HepG2 (cell line): Measurements from ENCODE around the gene IRF7. TPM values are rescaled to one million over a fixed set of nuclear protein-coding genes. Genes with fewer than 3 reads are reported as not detected.

Experiments used
- ATAC-seq: fragments of 200-7000 bp; cut with Tn5 transposase; 3 replicates; pipeline ENCODE4 v1.9.1; 2020; ENCODE audit warnings: mild to moderate bottlenecking, moderate library complexity
- BruUV-seq: library from RNA; stranded (reverse); fragments of 400-500 nt; replicated peaks from 2 replicates; lab custom pipeline; 2021; lab: Mats Ljungman, UMichigan
- CTCF ChIA-PET: fragments of 300-600 bp; formaldehyde crosslinking; extraction: SDS; loops from one replicate; lab custom pipeline; 2021; ENCODE audit warnings: low total read pairs, inconsistent platforms, low intra/inter-chr PET ratio; lab: Yijun Ruan, JAX
- POLR2A ChIA-PET: fragments of 350-600 bp; sonication (Branson Sonifier 250); formaldehyde crosslinking; loops from one replicate; lab custom pipeline; 2020; ENCODE audit warnings: antibody characterized with exemption, inconsistent platforms; lab: Yijun Ruan, JAX
- DNase-seq: peaks from one replicate; pipeline ENCODE4 v3.0.0-alpha.2; 2015; ENCODE audit warnings: low spot score
- FAIRE-seq: peaks from 3 replicates; lab custom pipeline; 2011; peaks lifted over from hg19 to GRCh38; lab: Jason Lieb, UNC
- H2AFZ ChIP-seq: one replicate; pipeline ENCODE4 v1.6.1; 2011; ENCODE audit warnings: low read length, inconsistent platforms
- H3K27ac ChIP-seq: fragments of 300-600 bp; 3 replicates; pipeline ENCODE4 v1.8.0; 2011; ENCODE audit warnings: mixed run types, mild to moderate bottlenecking, mixed read lengths, low read length, inconsistent platforms; ENCODE audit not compliant: insufficient read depth; ENCODE audit errors: extremely low read length
- H3K27me3 ChIP-seq, 2 experiments: fragments of 200-600 bp in 1 of 2; 2 replicates in 1 of 2; 3 replicates in 1 of 2; pipeline versions ENCODE4 v1.6.0 to v1.8.0; 2011; ENCODE audit warnings: low read length in 2 of 2, mild to moderate bottlenecking in 2 of 2, moderate library complexity in 2 of 2, inconsistent platforms in 1 of 2; ENCODE audit not compliant: insufficient read depth in 2 of 2, control insufficient read depth in 1 of 2
- H3K36me3 ChIP-seq, 2 experiments: fragments of 200-600 bp in 1 of 2; replicated peaks in 1 of 2; 2 replicates in 1 of 2; 3 replicates in 1 of 2; pipeline versions ENCODE4 v1.5.1 to v1.8.0; 2011; ENCODE audit warnings: low read length in 2 of 2, inconsistent platforms in 1 of 2; ENCODE audit not compliant: insufficient read depth in 2 of 2, control insufficient read depth in 1 of 2
- H3K4me1 ChIP-seq: 2 replicates; pipeline ENCODE4 v1.5.1; 2012; ENCODE audit warnings: low read length, inconsistent platforms; ENCODE audit not compliant: insufficient read depth
- H3K4me2 ChIP-seq: 2 replicates; pipeline ENCODE4 v1.6.0; 2011; ENCODE audit warnings: low read depth, low read length, inconsistent platforms
- H3K4me3 ChIP-seq, 3 experiments: fragments of 200-600 bp in 1 of 3; sonication (generic), shearing (Covaris generic) in 1 of 3; replicated peaks in 1 of 3; 2 replicates each; pipeline ENCODE4 v1.5.1; 2011 to 2016; ENCODE audit warnings: low read length in 3 of 3, inconsistent platforms in 2 of 3, low read depth in 2 of 3, mild to moderate bottlenecking in 2 of 3, control low read depth in 1 of 3, mixed read lengths in 1 of 3; ENCODE audit not compliant: insufficient read depth in 1 of 3
- H3K79me2 ChIP-seq: one replicate; pipeline ENCODE4 v1.6.1; 2011; ENCODE audit warnings: low read length, inconsistent platforms; ENCODE audit not compliant: insufficient read depth
- H3K9ac ChIP-seq: 2 replicates; pipeline ENCODE4 v1.6.0; 2011; ENCODE audit warnings: mild to moderate bottlenecking, low read depth, low read length, inconsistent platforms; ENCODE audit not compliant: insufficient read depth
- H3K9me3 ChIP-seq: 2 replicates; pipeline ENCODE4 v1.5.1; 2012; ENCODE audit warnings: mild to moderate bottlenecking, low read length
- H4K20me1 ChIP-seq: 2 replicates; pipeline ENCODE4 v1.6.0; 2011; ENCODE audit warnings: inconsistent platforms, mild to moderate bottlenecking, low read length, moderate library complexity; ENCODE audit not compliant: insufficient read depth
- EZH2 ChIP-seq: conservative IDR thresholded peaks from 2 replicates; pipeline ENCODE4 v1.6.1; 2012; ENCODE audit warnings: mild to moderate bottlenecking, low read depth, low read length, moderate library complexity
- GTF3A ChIP-seq: sonication (generic); formaldehyde crosslinking; conservative IDR thresholded peaks from 2 replicates; pipeline ENCODE4 v1.4.0; 2020; ENCODE audit warnings: mild to moderate bottlenecking, missing genetic modification reagents
- HES4 ChIP-seq: sonication (generic); formaldehyde crosslinking; IDR thresholded peaks from 2 replicates; pipeline ENCODE4 v1.9.0; 2021; ENCODE audit warnings: mild to moderate bottlenecking, missing genetic modification reagents, borderline replicate concordance
- HNRNPK ChIP-seq: fragments of 200-400 bp; formaldehyde crosslinking; IDR thresholded peaks from 2 replicates; pipeline ENCODE4 v1.6.1; 2018; ENCODE audit warnings: low read length, low read depth, moderate library complexity, mild to moderate bottlenecking; ENCODE audit not compliant: poor library complexity, severe bottlenecking
- KDM4B ChIP-seq: sonication (generic); formaldehyde crosslinking; IDR thresholded peaks from 2 replicates; pipeline ENCODE4 v1.4.0; 2020; ENCODE audit warnings: missing genetic modification reagents
- MATR3 ChIP-seq: sonication (generic); formaldehyde crosslinking; IDR thresholded peaks from 2 replicates; pipeline ENCODE4 v1.4.0; 2020; ENCODE audit warnings: missing genetic modification reagents
- SNRNP70 ChIP-seq: fragments of 200-400 bp; formaldehyde crosslinking; IDR thresholded peaks from 2 replicates; pipeline ENCODE4 v1.6.1; 2017; ENCODE audit warnings: mild to moderate bottlenecking, low read depth, low read length, moderate library complexity
- TMF1 ChIP-seq: sonication (generic); formaldehyde crosslinking; IDR thresholded peaks from 2 replicates; pipeline ENCODE4 v1.8.1; 2022; ENCODE audit warnings: low read depth, missing genetic modification reagents
- WGBS: methylation state at CpG from one replicate; pipeline ENCODE4 v1.1.6; 2017; ENCODE audit warnings: low lambda C conversion rate; 5-methylcytosine and 5-hydroxymethylcytosine counted together
- in situ Hi-C: cut with HindIII; loops from 2 replicates; pipeline ENCODE4 v1.10.0; 2017; ENCODE audit warnings: low pct_unique_long_range_greater_than_20kb; ENCODE audit not compliant: extremely low pct_ligation_motif_present
- intact Hi-C: fragments of 100-400 bp; cut with micrococcal nuclease; formaldehyde crosslinking; loops from one replicate; pipeline ENCODE4 v1.10.0; 2022; ENCODE audit not compliant: unreplicated experiment
- polyA plus RNA-seq, 8 experiments: library from polyadenylated mRNA; depleted of rRNA in 3 of 8; stranded (reverse) in 7 of 8; unstranded in 1 of 8; fragments of >200 nt; fragmentation: Illumina TruSeq in 4 of 8; extraction: Trizol in 4 of 8; gene quantifications; 2 replicates each; pipeline versions ENCODE4 v1.2.1 to v1.2.3, GENCODE V29; 2011 to 2016; ENCODE audit warnings: low read depth in 4 of 8, missing spikeins in 1 of 8, mixed read lengths in 1 of 8; ENCODE audit not compliant: insufficient read depth in 1 of 8
- total RNA-seq, 5 experiments: library from RNA; depleted of rRNA; stranded (reverse); fragments of >200 nt; fragmentation: Illumina TruSeq; extraction: Trizol; gene quantifications; 2 replicates each; pipeline ENCODE4 v1.2.3, GENCODE V29; 2016; ENCODE audit warnings: low read depth in 1 of 5
- TF ChIP-seq, protein P1 (sequence below): IDR thresholded peaks from 2 replicates; pipeline ENCODE4 v1.6.1; 2016

IRF7 gene
- total and polyA plus RNA-seq, 2 of the 13 experiments (the other 11 are each of a cell fraction or from before 2014, with no cell fraction given) = not detected

DNA sequence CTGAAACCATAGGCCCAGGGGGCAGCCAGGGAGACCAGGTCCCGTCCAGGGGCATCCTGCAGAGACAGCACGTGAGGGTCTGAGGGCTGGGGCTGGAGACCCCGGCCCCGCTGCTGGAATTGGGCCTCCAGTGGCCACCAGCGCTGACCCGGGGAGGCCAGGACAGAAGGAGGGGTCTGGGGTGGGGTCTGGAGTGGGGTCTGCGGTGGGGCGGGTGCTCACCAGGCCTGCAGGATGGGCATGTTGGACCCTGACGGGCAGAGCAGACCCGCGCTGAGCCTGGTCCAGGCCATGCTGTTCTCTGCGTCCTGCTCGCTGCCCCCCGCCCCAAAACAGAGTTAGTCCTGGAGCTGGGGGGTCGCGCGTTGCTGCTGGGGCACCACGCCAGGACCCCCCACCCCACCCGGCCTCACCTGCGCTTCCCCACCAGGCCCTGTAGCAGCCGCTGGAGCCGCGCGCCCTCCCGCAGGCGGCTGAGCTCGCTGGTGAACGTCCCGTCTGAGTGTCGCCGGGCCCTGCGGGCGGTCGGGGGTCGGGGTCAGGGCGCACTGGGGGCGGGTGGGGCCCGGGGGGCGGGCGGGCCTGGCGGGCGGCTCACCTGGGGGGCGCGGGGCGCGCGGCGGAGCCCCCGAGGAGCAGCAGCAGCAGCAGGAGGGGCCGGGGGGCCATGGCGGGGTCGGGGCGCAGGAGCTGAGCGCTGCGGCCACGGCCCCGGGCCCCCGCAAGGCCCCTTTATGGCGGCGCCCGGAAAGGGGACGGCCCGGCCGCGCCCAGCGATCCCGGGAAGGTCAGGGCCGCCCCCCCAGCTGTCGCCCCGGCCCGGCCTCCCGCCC is 10.9 kb upstream of the IRF7 start, which contains the start of gene SCT:
TSS of gene SCT (minus strand) at position 707 of the 833 bp plus-strand sequence. CDS start at position 669, 38 bp downstream.
- ATAC-seq (no peak), FAIRE-seq (no peak)
- ChIA-PET POLR2A (interaction anchor here (1.2 kb wide), 1 partner anchor 39 kb away, joined by 4 read pairs; no protein-coding TSS in a partner anchor), CTCF (no interaction called here)
- no peaks in the 10 kb centered on the region for H3K9me3 ChIP-seq
- H3K27me3 ChIP-seq = no peaks in the 10 kb centered on the region
- H3K27ac ChIP-seq = no peak within 1 kb of the TSS
- H3K9ac ChIP-seq = no peak within 1 kb of the TSS
- H2AFZ ChIP-seq = no peak within 1 kb of the TSS
- 98% methylated on average over 13 of the region's 72 CpGs for WGBS
- H3K4me3 ChIP-seq = no peak within 1 kb of the TSS
- BruUV-seq = no TSS peak
- no peaks in the 10 kb centered on the region for H3K79me2 ChIP-seq
- H3K4me1 ChIP-seq = peaks cover 31% of the 10 kb centered on the region
- in situ Hi-C loops = loop anchor here (10.0 kb wide), 1 partner anchor 72 kb away; no protein-coding TSS in a partner anchor
- intact Hi-C loops = no loop called here
- H4K20me1 ChIP-seq = peaks cover 18% of the 10 kb centered on the region; the same call in 1 of the 2 replicates
- peaks cover 0 to 4% of the 10 kb centered on the region in 2 experiments; a peak in 2 of 5 replicates for H3K36me3 ChIP-seq
- TF ChIP-seq GTF3A (CRISPR knock-in tag) (no peak), TMF1 (no peak), HES4 (CRISPR knock-in tag) (no peak), KDM4B (CRISPR knock-in tag) (no peak), HNRNPK (peak; percentile 4), SNRNP70 (no peak), EZH2 (no peak), MATR3 (no peak)
- TF ChIP-seq, protein P1, sequence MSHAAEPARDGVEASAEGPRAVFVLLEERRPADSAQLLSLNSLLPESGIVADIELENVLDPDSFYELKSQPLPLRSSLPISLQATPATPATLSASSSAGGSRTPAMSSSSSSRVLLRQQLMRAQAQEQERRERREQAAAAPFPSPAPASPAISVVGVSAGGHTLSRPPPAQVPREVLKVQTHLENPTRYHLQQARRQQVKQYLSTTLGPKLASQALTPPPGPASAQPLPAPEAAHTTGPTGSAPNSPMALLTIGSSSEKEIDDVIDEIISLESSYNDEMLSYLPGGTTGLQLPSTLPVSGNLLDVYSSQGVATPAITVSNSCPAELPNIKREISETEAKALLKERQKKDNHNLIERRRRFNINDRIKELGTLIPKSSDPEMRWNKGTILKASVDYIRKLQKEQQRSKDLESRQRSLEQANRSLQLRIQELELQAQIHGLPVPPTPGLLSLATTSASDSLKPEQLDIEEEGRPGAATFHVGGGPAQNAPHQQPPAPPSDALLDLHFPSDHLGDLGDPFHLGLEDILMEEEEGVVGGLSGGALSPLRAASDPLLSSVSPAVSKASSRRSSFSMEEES (CRISPR knock-in tag) = no peak
- TF ChIP-seq, all 625 proteins: peak for 1
- no peak within 1 kb of the TSS for H3K4me2 ChIP-seq
- no peak for DNase-seq
